Cardiac fibroblast (primary cell): Measurements from ENCODE around the gene S100A14.
A peak's percentile ranks its signal among the peaks of the same experiment; 100 is the strongest.

Experiments
- DNase-seq, 2 donors: peaks; one replicate each; pipeline versions ENCODE4 v3.0.0 to v3.0.0-alpha.2; 2010; ENCODE audit warnings: low read depth in 2 of 2
- H3K4me3 ChIP-seq, 2 donors: replicated peaks in 1 of 2; 1 replicate in 1 of 2; 2 replicates in 1 of 2; pipeline ENCODE4 v1.5.1; 2011; ENCODE audit warnings: low read depth in 2 of 2, low read length in 2 of 2, mild to moderate bottlenecking in 2 of 2, moderate library complexity in 1 of 2
- CTCF ChIP-seq: IDR thresholded peaks from one replicate; pipeline ENCODE4 v1.5.1; 2011; ENCODE audit warnings: low read depth, mild to moderate bottlenecking, low read length, inconsistent platforms

Gene S100A14

GRCh38 chr1:153633161-153633753 is 17.1 kb upstream of the S100A14 start:
- no peak for TF ChIP-seq CTCF
- DNase-seq, result no peak

GRCh38 chr1:153631047-153632022 is 15.2 kb upstream of the S100A14 start:
- no peak for TF ChIP-seq CTCF
- DNase-seq, result no peak
- H3K4me3 ChIP-seq, result no peak overlapping the region

More at GRCh38 chr1:153633161-153633753, 17.1 kb upstream of the S100A14 start:
- H3K4me3 ChIP-seq, result peak overlapping the region; percentile 1 to 100

GRCh38 chr1:153630384-153630783 is 14.3 kb upstream of the S100A14 start:
- no peak overlapping the region for H3K4me3 ChIP-seq
- no peak for DNase-seq
- TF ChIP-seq CTCF, result no peak

GRCh38 chr1:153629971-153630370 is 13.8 kb upstream of the S100A14 start:
- TF ChIP-seq CTCF, result no peak

GRCh38 chr1:153629343-153629665 is 13.2 kb upstream of the S100A14 start:
- no peak for TF ChIP-seq CTCF
- DNase-seq, result no peak
- H3K4me3 ChIP-seq, result no peak overlapping the region

More at GRCh38 chr1:153629971-153630370, 13.8 kb upstream of the S100A14 start:
- no peak overlapping the region for H3K4me3 ChIP-seq
- no peak for DNase-seq

GRCh38 chr1:153628638-153629342 is 12.7 kb upstream of the S100A14 start:
- no peak for TF ChIP-seq CTCF
- DNase-seq, result no peak
- H3K4me3 ChIP-seq, result no peak overlapping the region
